ENCODE data around the gene ST7. TPM values are rescaled to one million over a fixed set of nuclear protein-coding genes. Genes with fewer than 3 reads are reported as not detected.

ST7 gene
- polyA plus RNA-seq, 1 donor (not counting 4 experiments of a cell fraction or from before 2014, with no cell fraction given): 16.9 TPM

GRCh38 chr7:117165656-117166055, 212.4 kb downstream of the ST7 start:
- no peak overlapping the region for H3K9ac ChIP-seq (ENCODE audit: control insufficient read depth, extremely low read depth, insufficient read depth, low read length)
- no peaks in the 10 kb centered on the region for H3K27me3 ChIP-seq (ENCODE audit: control insufficient read depth, extremely low read depth, insufficient read depth, low read length)
- no peak overlapping the region for H3K4me2 ChIP-seq (ENCODE audit: control insufficient read depth, extremely low read depth, insufficient read depth, low read depth, low read length)
- DNase-seq (ENCODE audit: low read depth, low spot score): no peak
- no peaks in the 10 kb centered on the region for H3K9me3 ChIP-seq (ENCODE audit: control insufficient read depth, low read depth, low read length)
- H3K4me1 ChIP-seq (ENCODE audit: control insufficient read depth, extremely low read depth, insufficient read depth, low read length): no peaks in the 10 kb centered on the region
- no peak for FAIRE-seq
- no peaks in the 10 kb centered on the region for H3K9me1 ChIP-seq (ENCODE audit: control insufficient read depth, extremely low read depth, insufficient read depth, low read length)
- H3K4me3 ChIP-seq (ENCODE audit: control insufficient read depth in 2 of 3, extremely low read depth in 1 of 3, insufficient read depth in 2 of 3, low read depth in 1 of 3, low read length in 3 of 3): no peak overlapping the region
- no peak overlapping the region for H2AFZ ChIP-seq (ENCODE audit: control insufficient read depth, low read length)
- dilution Hi-C loops (cut with MboI; ENCODE audit: extremely low pct_ligation_motif_present, low sequenced_read_pairs): no loop called here
- H3K36me3 ChIP-seq (ENCODE audit: control insufficient read depth in 2 of 2, extremely low read depth in 1 of 2, insufficient read depth in 2 of 2, low read length in 2 of 2): no peaks in the 10 kb centered on the region
- H4K20me1 ChIP-seq (ENCODE audit: control insufficient read depth, extremely low read depth, insufficient read depth, low read length): no peaks in the 10 kb centered on the region
- TF ChIP-seq CTCF (optimal IDR thresholded peaks at IDR 0.05 in 1 of 3, IDR thresholded peaks at IDR 0.05 in 1 of 3, conservative IDR thresholded peaks at IDR 0.05 in 1 of 3; ENCODE audit: extremely low read depth in 1 of 3, insufficient read depth in 2 of 3, low read length in 3 of 3) (no peak), EZH2 (IDR thresholded peaks at IDR 0.05; ENCODE audit: low read length) (no peak)
- H3K27ac ChIP-seq (ENCODE audit: control insufficient read depth, insufficient read depth, low read length): no peak overlapping the region
- H3K79me2 ChIP-seq (ENCODE audit: control insufficient read depth, insufficient read depth, low read length): no peaks in the 10 kb centered on the region

GRCh38 chr7:117169907-117170306, 216.6 kb downstream of the ST7 start:
- Histone ChIP-seq H3K4me3 (ENCODE audit: control insufficient read depth in 2 of 3, extremely low read depth in 1 of 3, insufficient read depth in 2 of 3, low read depth in 1 of 3, low read length in 3 of 3) (no peak overlapping the region), H3K9me1 (ENCODE audit: control insufficient read depth, extremely low read depth, insufficient read depth, low read length) (no peaks in the 10 kb centered on the region), H3K9ac (ENCODE audit: control insufficient read depth, extremely low read depth, insufficient read depth, low read length) (no peak overlapping the region), H3K4me1 (ENCODE audit: control insufficient read depth, extremely low read depth, insufficient read depth, low read length) (no peaks in the 10 kb centered on the region), H4K20me1 (ENCODE audit: control insufficient read depth, extremely low read depth, insufficient read depth, low read length) (no peaks in the 10 kb centered on the region), H3K27me3 (ENCODE audit: control insufficient read depth, extremely low read depth, insufficient read depth, low read length) (no peaks in the 10 kb centered on the region), H2AFZ (ENCODE audit: control insufficient read depth, low read length) (no peak overlapping the region), H3K9me3 (ENCODE audit: control insufficient read depth, low read depth, low read length) (no peaks in the 10 kb centered on the region), H3K36me3 (ENCODE audit: control insufficient read depth in 2 of 2, extremely low read depth in 1 of 2, insufficient read depth in 2 of 2, low read length in 2 of 2) (peaks cover 0 to 3% of the 10 kb centered on the region in 2 experiments), H3K27ac (ENCODE audit: control insufficient read depth, insufficient read depth, low read length) (no peak overlapping the region), H3K4me2 (ENCODE audit: control insufficient read depth, extremely low read depth, insufficient read depth, low read depth, low read length) (no peak overlapping the region), H3K79me2 (ENCODE audit: control insufficient read depth, insufficient read depth, low read length) (no peaks in the 10 kb centered on the region)
- DNase-seq (ENCODE audit: low read depth, low spot score) (no peak), FAIRE-seq (no peak)
- dilution Hi-C loops (cut with MboI; ENCODE audit: extremely low pct_ligation_motif_present, low sequenced_read_pairs): no loop called here
- TF ChIP-seq EZH2 (IDR thresholded peaks at IDR 0.05; ENCODE audit: low read length) (no peak), CTCF (optimal IDR thresholded peaks at IDR 0.05 in 1 of 3, IDR thresholded peaks at IDR 0.05 in 1 of 3, conservative IDR thresholded peaks at IDR 0.05 in 1 of 3; ENCODE audit: extremely low read depth in 1 of 3, insufficient read depth in 2 of 3, low read length in 3 of 3) (no peak)
